Neuronal stem cell (in vitro differentiated cells): Measurements from ENCODE around the gene FECH.

Experiments used
- DNase-seq: peaks from one replicate; pipeline ENCODE4 v3.0.0-alpha.2; 2013; ENCODE audit warnings: low spot score
- H2AFZ ChIP-seq: one replicate; pipeline ENCODE4 v1.6.1; 2013; ENCODE audit warnings: mild to moderate bottlenecking, low read length, inconsistent platforms
- H2AK5ac ChIP-seq: 2 replicates; pipeline ENCODE4 v1.6.1; 2013; ENCODE audit warnings: low read depth, mild to moderate bottlenecking, inconsistent platforms, low read length, moderate library complexity, mixed read lengths
- H2BK120ac ChIP-seq: 2 replicates; pipeline ENCODE4 v1.6.1; 2013; ENCODE audit warnings: low read depth, mild to moderate bottlenecking, inconsistent platforms, low read length, moderate library complexity, mixed read lengths
- H2BK12ac ChIP-seq: one replicate; pipeline ENCODE4 v1.6.1; 2013; ENCODE audit warnings: low read length, inconsistent platforms
- H2BK15ac ChIP-seq: 2 replicates; pipeline ENCODE4 v1.6.1; 2013; ENCODE audit warnings: mild to moderate bottlenecking, low read length, inconsistent platforms, mixed read lengths
- H2BK5ac ChIP-seq: one replicate; pipeline ENCODE4 v1.6.1; 2013; ENCODE audit warnings: inconsistent platforms, mild to moderate bottlenecking, low read length, moderate library complexity
- H3K14ac ChIP-seq: one replicate; pipeline ENCODE4 v1.6.1; 2013; ENCODE audit warnings: low read length, inconsistent platforms
- H3K18ac ChIP-seq: 2 replicates; pipeline ENCODE4 v1.6.1; 2013; ENCODE audit warnings: low read length, inconsistent platforms
- H3K23ac ChIP-seq: 2 replicates; pipeline ENCODE4 v1.6.1; 2013; ENCODE audit warnings: low read depth, mild to moderate bottlenecking, mixed read lengths, low read length, inconsistent platforms; ENCODE audit not compliant: poor library complexity
- H3K27ac ChIP-seq: replicated peaks from 3 replicates; pipeline ENCODE4 v1.5.1; 2013; ENCODE audit warnings: low read length, inconsistent platforms
- H3K27me3 ChIP-seq, 3 experiments: 2 replicates each; pipeline ENCODE4 v1.6.1; 2013; ENCODE audit warnings: low read length in 3 of 3, mild to moderate bottlenecking in 2 of 3, inconsistent platforms in 1 of 3, low read depth in 1 of 3, mixed read lengths in 1 of 3, moderate library complexity in 1 of 3; ENCODE audit not compliant: control insufficient read depth in 3 of 3, insufficient read depth in 3 of 3
- H3K36me3 ChIP-seq, 2 donors: replicated peaks in 1 of 2; 2 replicates each; pipeline ENCODE4 v1.6.1; 2013; ENCODE audit warnings: low read length in 2 of 2; ENCODE audit not compliant: control insufficient read depth in 2 of 2, insufficient read depth in 2 of 2
- H3K4ac ChIP-seq: 2 replicates; pipeline ENCODE4 v1.6.1; 2013; ENCODE audit warnings: inconsistent platforms, mild to moderate bottlenecking, low read length, moderate library complexity
- H3K4me1 ChIP-seq, 2 donors: 1 replicate in 1 of 2; 2 replicates in 1 of 2; pipeline ENCODE4 v1.6.1; 2013; ENCODE audit warnings: low read length in 2 of 2, low read depth in 1 of 2; ENCODE audit not compliant: control insufficient read depth in 2 of 2, insufficient read depth in 1 of 2
- H3K4me2 ChIP-seq: one replicate; pipeline ENCODE4 v1.6.1; 2013; ENCODE audit warnings: mild to moderate bottlenecking, low read length, inconsistent platforms; ENCODE audit not compliant: insufficient read depth, poor library complexity, severe bottlenecking
- H3K4me3 ChIP-seq, 2 donors: 2 replicates each; pipeline ENCODE4 v1.5.1; 2013; ENCODE audit warnings: low read length in 2 of 2, mild to moderate bottlenecking in 2 of 2, inconsistent platforms in 1 of 2, moderate library complexity in 1 of 2
- H3K79me1 ChIP-seq: one replicate; pipeline ENCODE4 v1.6.1; 2013; ENCODE audit warnings: low read depth, mild to moderate bottlenecking, inconsistent platforms, low read length, moderate library complexity
- H3K9ac ChIP-seq: one replicate; pipeline ENCODE4 v1.6.1; 2013; ENCODE audit warnings: mild to moderate bottlenecking, low read depth, low read length, inconsistent platforms; ENCODE audit not compliant: poor library complexity
- H3K9me3 ChIP-seq, 2 donors: replicated peaks in 1 of 2; 2 replicates each; pipeline versions ENCODE3 to v1.6.1; 2013; ENCODE audit warnings: low read length in 2 of 2, mild to moderate bottlenecking in 2 of 2, inconsistent platforms in 1 of 2, low read depth in 1 of 2, mixed read lengths in 1 of 2, moderate library complexity in 1 of 2; ENCODE audit not compliant: control insufficient read depth in 2 of 2, insufficient read depth in 1 of 2
- H4K8ac ChIP-seq: one replicate; pipeline ENCODE4 v1.6.1; 2013; ENCODE audit warnings: low read depth, mild to moderate bottlenecking, inconsistent platforms, low read length, moderate library complexity
- H4K91ac ChIP-seq: one replicate; pipeline ENCODE4 v1.6.1; 2013; ENCODE audit warnings: low read length, low read depth, mild to moderate bottlenecking, inconsistent platforms; ENCODE audit not compliant: poor library complexity
- WGBS, 2 donors: extraction: QIAGEN DNeasy Blood & Tissue Kit; methylation state at CpG; one replicate each; pipeline ENCODE4 v1.1.7; 2013; ENCODE audit warnings: missing lambda C conversion rate in 2 of 2, mixed read lengths in 1 of 2; ENCODE audit not compliant: insufficient read length in 2 of 2, insufficient replicate concordance in 1 of 2; ENCODE audit errors: extremely low coverage in 2 of 2; 5-methylcytosine and 5-hydroxymethylcytosine counted together

The FECH gene

GRCh38 chr18:57587098-57587661 lies 678 bp upstream of the FECH start:
- peaks cover 0 to 6% of the 10 kb centered on the region in 2 donors for H3K36me3 ChIP-seq
- peak overlapping the region; percentile 94 for H2AFZ ChIP-seq
- no peak overlapping the region for H3K14ac ChIP-seq
- no peak overlapping the region for H2BK15ac ChIP-seq
- H3K4me2 ChIP-seq, result no peak overlapping the region
- no peak overlapping the region for H2BK5ac ChIP-seq
- no peak overlapping the region for H3K9ac ChIP-seq
- H3K27ac ChIP-seq, result no peak overlapping the region
- no peak overlapping the region for H3K18ac ChIP-seq
- no peak overlapping the region for H2BK120ac ChIP-seq
- DNase-seq, result no peak
- H3K9me3 ChIP-seq, result no peaks in the 10 kb centered on the region
- no peak overlapping the region for H2BK12ac ChIP-seq
- no peak overlapping the region for H2AK5ac ChIP-seq
- no peak overlapping the region for H4K91ac ChIP-seq
- no peaks in the 10 kb centered on the region for H3K79me1 ChIP-seq
- peaks cover 8 to 9% of the 10 kb centered on the region in 2 donors for H3K4me1 ChIP-seq
- H4K8ac ChIP-seq, result no peak overlapping the region
- no peak overlapping the region for H3K23ac ChIP-seq
- no peak overlapping the region for H3K4ac ChIP-seq
- peak overlapping the region in 1 of 2 donors; percentile 53 for H3K4me3 ChIP-seq
- no peaks in the 10 kb centered on the region for H3K27me3 ChIP-seq
- no CpG with 5 or more reads among the region's 12 CpGs for WGBS, 2 donors

DNA sequence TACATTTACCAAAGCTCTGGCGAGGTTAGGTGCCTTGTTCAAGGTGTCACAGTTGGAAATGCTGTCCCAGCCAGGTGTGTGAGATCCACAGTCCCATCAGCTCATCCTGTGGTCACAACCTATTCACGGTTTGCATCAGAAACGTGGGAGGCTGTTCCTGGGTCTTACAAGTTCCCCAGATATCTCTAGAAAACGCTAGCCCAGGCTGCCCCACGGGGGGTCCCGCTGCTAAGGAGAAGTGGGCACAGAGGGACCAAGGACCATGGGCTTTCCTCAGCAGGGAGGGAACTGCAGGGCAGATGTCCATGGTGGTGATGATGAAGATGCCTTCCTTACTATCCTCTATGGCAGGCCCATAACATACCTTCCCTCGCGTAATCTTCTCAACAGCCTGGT lies 649 bp downstream of the FECH start:
- Histone ChIP-seq H3K4me2 (peak overlapping the region; percentile 46), H3K14ac (no peak overlapping the region), H3K9ac (no peak overlapping the region), H2AFZ (peak overlapping the region; percentile 94), H3K27ac (no peak overlapping the region), H3K9me3 (no peaks in the 10 kb centered on the region), H2BK5ac (no peak overlapping the region), H2AK5ac (no peak overlapping the region), H3K18ac (no peak overlapping the region), H3K79me1 (no peaks in the 10 kb centered on the region), H3K36me3 (peaks cover 0 to 8% of the 10 kb centered on the region in 2 donors), H3K27me3 (no peaks in the 10 kb centered on the region), H3K23ac (no peak overlapping the region), H3K4ac (no peak overlapping the region), H2BK15ac (no peak overlapping the region), H3K4me1 (peaks cover 8 to 9% of the 10 kb centered on the region in 2 donors), H2BK120ac (no peak overlapping the region), H4K8ac (no peak overlapping the region), H3K4me3 (peak overlapping the region; percentile 53 to 91), H4K91ac (no peak overlapping the region), H2BK12ac (no peak overlapping the region)
- no peak for DNase-seq
- no CpG with 5 or more reads among the region's 8 CpGs for WGBS, 2 donors

DNA sequence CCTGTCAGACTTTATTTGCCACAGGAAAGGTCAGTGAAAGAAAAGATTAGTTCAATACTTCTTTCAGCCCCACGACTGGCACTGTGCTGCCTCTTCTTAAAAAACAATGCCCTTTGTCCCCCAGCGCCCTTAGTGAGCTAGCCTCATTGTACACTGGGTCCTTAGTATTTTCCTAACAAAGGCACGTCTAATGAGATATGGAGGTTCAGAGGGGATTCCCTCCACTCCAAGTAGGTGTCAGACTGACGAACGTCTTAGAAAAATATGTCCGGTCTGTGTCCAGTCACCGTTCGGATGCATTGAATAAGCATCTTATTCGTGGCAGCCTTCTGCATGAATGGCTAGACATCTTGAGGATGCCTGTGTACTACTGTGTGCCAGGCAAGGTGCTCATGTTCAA lies 1.1 kb downstream of the FECH start:
- peak; percentile 33 for DNase-seq
- no peak overlapping the region for H3K14ac ChIP-seq
- H4K91ac ChIP-seq, result no peak overlapping the region
- no peak overlapping the region for H2AK5ac ChIP-seq
- H3K79me1 ChIP-seq, result no peaks in the 10 kb centered on the region
- no peaks in the 10 kb centered on the region for H3K9me3 ChIP-seq
- peaks cover 0 to 8% of the 10 kb centered on the region in 2 donors for H3K36me3 ChIP-seq
- peak overlapping the region; percentile 46 for H3K4me2 ChIP-seq
- no peak overlapping the region for H3K18ac ChIP-seq
- peak overlapping the region; percentile 94 for H2AFZ ChIP-seq
- H2BK120ac ChIP-seq, result no peak overlapping the region
- no peak overlapping the region for H3K27ac ChIP-seq
- peaks cover 8 to 9% of the 10 kb centered on the region in 2 donors for H3K4me1 ChIP-seq
- WGBS, 2 donors, result no CpG with 5 or more reads among the region's 9 CpGs
- H3K9ac ChIP-seq, result no peak overlapping the region
- H3K27me3 ChIP-seq, result no peaks in the 10 kb centered on the region
- H4K8ac ChIP-seq, result no peak overlapping the region
- no peak overlapping the region for H3K4ac ChIP-seq
- H2BK15ac ChIP-seq, result no peak overlapping the region
- no peak overlapping the region for H2BK5ac ChIP-seq
- no peak overlapping the region for H2BK12ac ChIP-seq
- H3K23ac ChIP-seq, result no peak overlapping the region
- peak overlapping the region in 1 of 2 donors; percentile 53 for H3K4me3 ChIP-seq

GRCh38 chr18:57584444-57584843 lies 2.1 kb downstream of the FECH start:
- WGBS, 2 donors, result no CpG with 5 or more reads among the region's 3 CpGs
- peaks cover 8 to 9% of the 10 kb centered on the region in 2 donors for H3K4me1 ChIP-seq
- H4K8ac ChIP-seq, result no peak overlapping the region
- H2AK5ac ChIP-seq, result no peak overlapping the region
- H3K23ac ChIP-seq, result no peak overlapping the region
- no peak overlapping the region for H3K14ac ChIP-seq
- no peaks in the 10 kb centered on the region for H3K79me1 ChIP-seq
- H3K9ac ChIP-seq, result no peak overlapping the region
- H3K18ac ChIP-seq, result no peak overlapping the region
- H3K4me3 ChIP-seq, result no peak overlapping the region
- no peak overlapping the region for H4K91ac ChIP-seq
- H3K36me3 ChIP-seq, result peaks cover 0 to 11% of the 10 kb centered on the region in 2 donors
- H3K27me3 ChIP-seq, result no peaks in the 10 kb centered on the region
- H3K27ac ChIP-seq, result no peak overlapping the region
- no peak for DNase-seq
- H2BK12ac ChIP-seq, result no peak overlapping the region
- H2BK15ac ChIP-seq, result no peak overlapping the region
- H2BK5ac ChIP-seq, result no peak overlapping the region
- no peaks in the 10 kb centered on the region for H3K9me3 ChIP-seq
- no peak overlapping the region for H2AFZ ChIP-seq
- no peak overlapping the region for H3K4ac ChIP-seq
- no peak overlapping the region for H2BK120ac ChIP-seq
- H3K4me2 ChIP-seq, result no peak overlapping the region
